NCI-H774 (cell line): ENCODE data around the gene PHKG2.
A peak's percentile ranks its signal among the peaks of the same experiment; 100 is the strongest.

Experiments used
- DNase-seq: peaks from one replicate; lab custom pipeline; 2025; lab: John Stamatoyannopoulos, UW

The PHKG2 gene

DNA sequence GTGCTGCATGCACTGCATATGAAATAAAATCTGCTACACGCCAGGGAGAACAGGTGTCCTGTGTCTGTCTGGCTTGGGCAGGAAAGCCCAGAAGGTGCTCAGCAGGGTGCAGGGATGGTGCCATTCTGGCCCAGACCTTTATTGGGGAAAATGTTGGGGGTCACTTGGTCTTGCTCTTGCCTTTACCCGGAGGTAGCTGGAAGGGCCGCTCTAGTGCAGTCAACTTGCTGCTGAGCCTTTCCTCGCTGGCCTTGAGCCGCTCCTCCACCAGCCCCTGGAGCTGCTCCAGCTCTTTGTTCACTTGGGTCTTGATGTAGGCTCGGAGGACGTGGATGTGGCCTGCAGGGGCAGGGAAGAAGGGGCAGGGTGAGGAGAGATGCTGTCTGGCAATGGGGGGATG is 9.1 kb downstream of the PHKG2 start:
- DNase-seq = no peak

GRCh38 chr16:30758988-30759491 is 10.8 kb downstream of the PHKG2 start:
- DNase-seq = no peak

- no peak for DNase-seq
These were observed 11.9 kb downstream of the PHKG2 start for GRCh38 chr16:30760001-30760559.

DNA sequence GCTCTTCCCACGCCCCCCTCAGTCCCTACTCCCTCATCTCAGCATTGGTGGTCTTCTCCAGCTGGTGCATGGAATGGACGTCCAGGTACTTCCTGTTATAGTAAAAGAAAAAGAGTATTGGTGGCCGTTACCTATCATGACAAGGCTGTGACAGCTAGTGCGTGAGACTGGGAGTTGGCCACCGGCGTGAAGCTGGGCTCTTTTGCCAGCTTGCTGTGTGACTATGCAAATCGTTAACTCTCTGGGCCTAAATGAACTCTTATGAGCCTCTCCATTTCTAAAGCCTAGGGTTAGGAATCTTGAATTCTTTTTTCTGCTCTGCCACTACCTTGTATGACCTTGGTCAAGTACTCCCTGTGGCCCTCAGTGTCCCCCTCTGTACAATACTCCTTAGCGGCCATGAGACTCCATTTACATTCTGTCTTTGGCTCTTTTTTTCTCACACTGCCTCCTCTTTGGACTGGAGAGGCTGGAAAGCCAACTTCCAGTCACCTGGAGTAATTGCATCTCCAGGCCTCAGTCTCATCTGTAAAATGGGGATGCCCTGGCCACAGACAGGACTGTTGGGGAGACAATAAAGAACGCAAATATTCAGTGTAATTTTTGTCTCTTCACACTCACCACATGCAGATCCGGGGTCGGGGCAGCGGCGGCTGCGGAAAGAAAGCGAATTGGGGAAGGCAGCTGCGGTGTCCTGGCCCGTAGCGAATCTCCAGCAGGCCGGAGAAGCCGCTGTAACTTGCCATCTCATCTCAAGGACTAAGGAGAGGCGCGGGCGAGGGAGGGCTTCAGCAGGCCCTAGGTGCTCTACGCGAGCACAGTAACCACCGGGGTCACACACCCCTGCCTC is 12.6 kb downstream of the PHKG2 start:
- no peak for DNase-seq

DNA sequence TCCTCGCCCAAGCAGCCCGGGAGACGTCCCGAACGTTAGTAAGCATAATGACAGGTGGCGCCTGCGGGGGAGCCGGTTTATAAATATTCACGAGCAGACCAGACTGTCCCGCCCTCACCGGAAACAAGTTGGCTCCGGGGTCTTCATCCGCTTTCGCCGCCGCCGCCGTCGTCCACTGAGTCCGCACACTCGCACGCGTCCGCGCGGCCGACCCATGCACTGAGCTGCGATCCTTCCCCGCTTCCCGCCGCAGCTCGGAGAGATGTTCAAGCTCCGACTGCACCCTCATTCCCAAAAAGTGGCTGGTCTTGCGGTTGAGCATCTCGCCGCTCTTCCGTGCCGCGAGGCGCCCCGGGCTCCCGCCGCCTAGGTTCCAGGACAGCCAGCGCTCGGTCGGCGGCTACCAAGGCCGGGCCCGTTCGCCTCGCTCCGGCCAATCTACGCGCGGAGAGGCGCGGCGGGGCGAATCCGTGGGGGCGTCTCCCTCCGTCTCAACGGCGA is 13.3 kb downstream of the PHKG2 start:
- no peak for DNase-seq

- peak; percentile 96 for DNase-seq
These were observed 14.0 kb downstream of the PHKG2 start, which contains the start of the genes CFAP119 and RNF40 for GRCh38 chr16:30761928-30762902. Gene CFAP119 (minus strand): TSS chr16:30762062. CDS start chr16:30761748, 314 bp downstream. Gene RNF40 (plus strand): TSS chr16:30762322. CDS start chr16:30762546, 224 bp downstream.

DNA sequence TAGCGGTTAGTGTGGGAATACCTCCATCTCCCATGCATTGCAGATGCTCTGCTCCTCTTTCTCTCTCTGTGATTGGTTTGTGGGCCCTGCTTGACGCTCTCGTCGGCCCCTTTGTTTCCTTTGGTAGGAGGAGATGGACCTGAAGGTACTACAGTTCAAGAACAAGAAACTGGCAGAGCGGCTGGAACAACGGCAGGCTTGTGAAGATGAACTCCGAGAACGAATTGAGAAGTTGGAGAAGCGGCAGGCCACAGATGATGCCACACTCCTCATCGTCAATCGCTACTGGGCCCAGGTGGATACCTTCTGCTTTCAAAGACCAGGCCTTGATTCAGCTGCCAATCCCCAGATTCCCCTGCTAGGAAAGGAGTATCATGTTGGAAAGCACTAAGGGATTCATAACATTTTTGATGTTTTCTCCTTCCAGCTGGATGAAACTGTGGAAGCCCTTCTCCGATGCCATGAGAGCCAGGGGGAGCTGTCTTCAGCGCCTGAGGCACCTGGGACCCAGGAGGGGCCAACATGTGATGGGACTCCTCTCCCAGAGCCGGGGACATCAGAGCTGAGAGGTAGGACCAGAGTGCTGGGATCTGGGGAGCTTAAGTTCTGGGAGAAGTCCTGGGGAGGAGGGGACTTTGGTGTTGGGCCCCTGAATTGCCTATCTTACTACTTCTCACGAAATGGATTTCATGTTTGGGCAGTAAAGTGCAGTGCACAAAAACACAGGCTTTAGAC is 14.9 kb downstream of the PHKG2 start:
- no peak for DNase-seq

GRCh38 chr16:30764086-30764485 is 15.9 kb downstream of the PHKG2 start:
- no peak for DNase-seq

- no peak for DNase-seq
These were observed 16.7 kb downstream of the PHKG2 start for GRCh38 chr16:30764816-30765465.

DNA sequence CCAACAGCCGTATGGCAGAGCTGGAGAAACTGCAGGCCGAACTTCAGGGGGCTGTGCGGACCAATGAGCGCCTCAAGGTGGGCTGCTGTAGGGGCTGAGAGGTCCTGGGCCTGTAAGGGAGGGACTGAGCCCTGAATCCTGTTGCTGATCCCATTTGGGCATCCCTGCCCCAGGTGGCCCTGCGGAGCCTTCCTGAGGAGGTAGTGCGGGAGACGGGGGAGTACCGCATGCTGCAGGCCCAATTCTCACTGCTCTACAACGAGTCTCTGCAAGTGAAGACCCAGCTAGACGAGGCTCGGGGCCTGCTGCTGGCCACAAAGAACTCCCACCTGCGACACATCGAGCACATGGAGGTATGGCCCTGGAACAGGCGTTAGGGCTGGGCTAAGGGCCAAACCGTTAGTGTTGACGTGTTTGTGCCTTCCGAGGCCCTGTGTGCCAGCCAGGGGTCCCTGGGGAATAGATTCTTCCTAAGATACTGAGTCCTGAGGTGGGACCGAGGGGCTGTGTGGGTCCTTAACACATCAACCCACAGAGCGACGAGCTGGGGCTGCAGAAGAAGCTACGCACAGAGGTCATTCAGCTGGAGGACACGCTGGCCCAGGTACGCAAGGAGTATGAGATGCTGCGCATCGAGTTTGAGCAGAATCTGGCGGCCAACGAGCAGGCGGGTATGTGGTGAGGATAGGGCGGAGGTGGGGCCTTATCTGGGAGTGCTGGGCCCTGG is 18.1 kb downstream of the PHKG2 start:
- no peak for DNase-seq

GRCh38 chr16:30766933-30767284 is 18.7 kb downstream of the PHKG2 start:
- DNase-seq = no peak

DNA sequence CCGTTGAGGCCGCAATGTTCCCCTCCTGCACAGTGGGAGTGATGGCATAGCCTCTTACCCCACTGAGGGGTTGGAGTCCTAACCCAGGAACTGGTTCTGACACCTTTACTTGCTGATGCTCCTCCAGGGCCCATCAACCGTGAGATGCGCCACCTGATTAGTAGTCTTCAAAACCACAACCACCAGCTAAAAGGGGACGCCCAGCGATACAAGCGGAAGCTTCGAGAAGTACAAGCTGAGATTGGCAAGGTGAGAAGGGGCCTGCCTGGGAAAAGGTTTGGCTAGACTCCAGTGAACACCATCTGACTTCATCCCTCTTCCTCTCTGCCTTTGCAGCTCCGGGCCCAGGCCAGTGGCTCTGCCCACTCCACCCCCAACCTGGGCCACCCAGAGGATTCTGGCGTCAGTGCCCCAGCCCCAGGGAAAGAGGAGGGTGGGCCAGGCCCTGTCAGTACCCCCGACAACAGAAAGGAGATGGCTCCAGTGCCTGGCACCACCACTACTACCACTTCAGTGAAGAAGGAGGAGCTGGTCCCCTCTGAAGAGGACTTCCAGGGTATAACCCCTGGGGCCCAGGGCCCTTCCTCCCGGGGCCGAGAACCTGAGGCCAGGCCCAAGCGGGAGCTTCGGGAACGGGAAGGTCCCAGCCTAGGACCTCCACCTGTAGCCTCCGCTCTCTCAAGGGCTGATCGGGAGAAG is 19.7 kb downstream of the PHKG2 start:
- no peak for DNase-seq

GRCh38 chr16:30768583-30769181 is 20.5 kb downstream of the PHKG2 start:
- DNase-seq = no peak

DNA sequence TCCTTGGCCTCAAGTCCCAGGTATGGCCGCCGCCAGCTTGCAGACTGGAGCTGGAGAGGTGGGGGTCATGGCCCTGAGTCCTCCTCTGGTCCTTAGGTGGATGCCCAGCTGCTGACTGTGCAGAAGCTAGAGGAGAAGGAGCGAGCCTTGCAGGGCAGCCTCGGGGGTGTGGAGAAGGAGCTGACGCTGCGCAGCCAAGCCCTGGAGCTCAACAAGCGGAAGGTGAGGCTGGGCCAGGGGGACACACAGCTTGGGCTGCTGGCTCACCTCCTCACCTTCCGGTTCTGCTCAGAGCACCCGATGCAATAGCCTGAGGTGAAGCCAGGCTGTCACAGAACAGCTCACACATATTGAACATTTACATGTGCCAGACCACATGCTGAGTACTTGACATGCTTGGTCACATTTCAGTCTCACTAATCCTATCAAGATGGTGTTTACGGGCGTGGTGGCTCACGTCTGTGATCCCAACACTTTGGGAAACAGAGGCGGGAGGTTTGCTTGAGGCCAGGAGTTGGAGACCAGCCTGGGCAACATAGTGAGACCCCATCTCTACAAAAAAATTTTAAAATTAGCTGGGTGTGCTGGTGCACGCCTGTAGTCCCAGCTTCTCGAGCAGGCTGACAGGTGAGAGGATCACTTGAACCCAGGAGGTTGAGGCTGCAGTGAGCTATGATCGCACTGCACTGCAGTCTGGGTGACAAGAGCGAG is 21.3 kb downstream of the PHKG2 start:
- DNase-seq = no peak

- no peak for DNase-seq
These were observed 23.5 kb downstream of the PHKG2 start for GRCh38 chr16:30771726-30772125.

GRCh38 chr16:30773826-30774225 is 25.6 kb downstream of the PHKG2 start:
- DNase-seq = no peak

- no peak for DNase-seq
These were observed 26.3 kb downstream of the PHKG2 start for GRCh38 chr16:30774367-30775130.

DNA sequence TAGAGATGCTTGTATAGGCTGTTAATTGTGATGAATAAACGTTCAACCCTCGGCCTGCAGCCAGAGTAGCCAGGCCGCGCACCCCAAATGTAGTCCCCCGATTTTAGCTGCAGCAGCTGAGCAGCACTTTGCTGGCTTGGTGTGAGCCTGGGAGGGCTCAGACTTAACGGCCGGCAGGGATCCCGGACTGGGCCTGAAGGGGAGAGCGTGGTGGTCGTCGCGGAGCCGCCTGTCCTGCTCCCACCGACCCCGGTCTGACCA is 26.8 kb downstream of the PHKG2 start:
- no peak for DNase-seq
